Activated CD4-positive, CD25-positive, alpha-beta regulatory T cell treated with anti-CD3 and anti-CD28 coated beads, Interleukin-2, amount 50 U/mL, for 24 hours (primary cell): Measurements from ENCODE around the gene PCDHGB2.
"Not testable (repeated sequence)": the region's sequence is repeated elsewhere in the genome, so short reads cannot be mapped to it uniquely, and the experiment has no call there.

Experiments
- ATAC-seq, 2 donors: fragments of 150-1000 bp; cut with Tn5 transposase; one replicate each; pipeline ENCODE4 v1.10.0; 2021; ENCODE audit warnings: mild to moderate bottlenecking in 1 of 2, moderate library complexity in 1 of 2

Gene PCDHGB2

GRCh38 chr5:141359790-141360426, at the start of gene PCDHGB2:
PCDHGB2 (plus strand) TSS chr5:141359994; CDS start chr5:141360136, 142 bp downstream.
- ATAC-seq, result no peak

- ATAC-seq, result no peak
Observed at GRCh38 chr5:141313711-141314110, 46.1 kb upstream of the PCDHGB2 start.

GRCh38 chr5:141316963-141317362, 42.8 kb upstream of the PCDHGB2 start:
- not testable (repeated sequence) for ATAC-seq

DNA sequence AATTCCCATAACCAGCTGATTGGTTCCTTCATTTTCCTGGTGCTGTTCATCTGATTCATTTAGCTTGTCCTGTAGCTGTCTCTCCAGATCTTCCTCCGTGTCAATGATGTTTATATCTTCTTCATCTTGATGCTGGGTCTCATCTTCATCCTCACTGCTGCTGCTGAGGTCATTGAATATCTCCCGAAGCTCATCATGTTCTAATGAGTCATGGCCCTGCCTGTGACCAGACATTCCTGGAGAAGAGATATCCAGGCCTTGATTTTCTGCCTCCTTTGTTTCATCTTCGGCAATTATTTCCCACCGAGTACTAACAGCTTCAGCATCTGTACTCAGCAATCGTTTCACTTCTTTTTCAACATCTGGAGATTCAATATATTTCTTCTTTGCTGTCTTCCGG, 40.6 kb upstream of the PCDHGB2 start:
- no peak for ATAC-seq

- ATAC-seq, result no peak
Observed at GRCh38 chr5:141319699-141320098, 40.1 kb upstream of the PCDHGB2 start.

- ATAC-seq, result peak; percentile 93 to 94
Observed at GRCh38 chr5:141320225-141321169, 39.3 kb upstream of the PCDHGB2 start, which contains the start of gene TAF7. TAF7 (minus strand) TSS chr5:141320784; CDS start chr5:141320044, 740 bp downstream.

- ATAC-seq, result no peak
Observed at GRCh38 chr5:141322261-141322660, 37.5 kb upstream of the PCDHGB2 start.

DNA sequence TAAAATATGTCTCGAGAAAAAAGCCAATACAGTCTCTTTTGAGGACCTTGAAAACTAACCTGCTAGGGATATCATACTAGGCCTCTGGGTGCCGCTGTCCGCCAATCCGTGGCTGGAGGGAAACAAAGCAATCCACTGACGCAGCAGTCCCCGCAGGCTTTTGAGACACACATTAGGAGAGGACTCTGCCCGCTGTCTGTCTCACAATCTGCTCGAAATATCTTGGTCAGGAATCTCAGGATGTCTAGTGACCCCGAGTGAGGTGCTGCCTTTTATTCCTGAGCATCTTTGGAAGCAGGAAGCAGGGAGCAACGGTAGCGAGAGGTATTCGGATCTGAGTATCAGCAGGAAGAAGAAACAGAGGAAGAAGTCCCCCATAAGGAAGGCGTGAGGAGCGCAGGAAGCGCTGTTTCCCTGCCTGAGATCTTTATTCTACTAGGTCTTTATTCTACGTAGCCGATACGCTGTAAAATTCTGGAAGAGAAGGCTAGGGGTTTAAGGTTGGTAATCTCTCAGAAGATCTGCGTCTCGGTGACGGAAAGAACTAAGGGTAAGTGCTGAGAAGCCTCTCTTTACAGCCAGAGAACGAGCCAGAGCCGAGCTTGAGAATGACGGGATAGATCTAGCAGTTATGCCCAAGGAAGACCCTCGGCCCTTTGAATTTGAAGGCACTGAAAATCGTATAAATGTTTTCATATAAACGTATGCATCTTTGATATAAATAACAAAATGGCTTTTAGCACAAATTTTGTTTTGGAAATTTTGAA, 33.5 kb upstream of the PCDHGB2 start:
- peak; percentile 94 for ATAC-seq

- ATAC-seq, result no peak
Observed at GRCh38 chr5:141328231-141328630, 31.6 kb upstream of the PCDHGB2 start.

DNA sequence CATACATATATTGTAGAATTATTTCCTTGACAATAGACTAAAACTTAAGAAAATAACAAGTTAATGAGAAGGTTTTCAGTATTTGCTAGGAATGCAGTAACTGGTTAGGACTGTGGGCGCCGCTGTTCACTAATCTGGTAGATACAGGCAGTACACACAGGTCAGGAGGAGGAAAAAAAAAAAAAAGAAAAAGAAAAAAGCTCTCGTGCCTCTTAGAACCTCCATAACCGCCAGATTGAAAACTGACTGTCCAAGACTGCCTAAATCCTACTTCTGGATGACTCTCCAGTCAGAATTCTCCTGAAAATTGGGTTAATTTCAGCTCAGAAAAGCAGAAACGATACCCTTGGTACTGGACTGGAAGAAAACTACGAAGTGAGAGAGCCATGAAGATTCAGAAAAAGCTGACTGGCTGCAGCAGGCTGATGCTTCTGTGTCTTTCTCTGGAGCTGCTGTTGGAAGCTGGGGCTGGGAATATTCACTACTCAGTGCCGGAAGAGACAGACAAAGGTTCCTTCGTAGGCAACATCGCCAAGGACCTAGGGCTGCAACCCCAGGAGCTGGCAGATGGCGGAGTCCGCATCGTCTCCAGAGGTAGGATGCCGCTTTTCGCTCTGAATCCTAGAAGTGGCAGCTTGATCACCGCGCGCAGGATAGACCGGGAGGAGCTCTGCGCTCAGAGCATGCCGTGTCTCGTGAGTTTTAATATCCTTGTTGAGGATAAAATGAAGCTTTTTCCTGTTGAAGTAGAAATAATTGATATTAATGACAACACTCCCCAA, 29.3 kb upstream of the PCDHGB2 start, which contains the start of gene PCDHGA1:
Gene PCDHGA1, plus strand, starts transcription at position 216 of the 782 bp plus-strand sequence.
- no peak for ATAC-seq

DNA sequence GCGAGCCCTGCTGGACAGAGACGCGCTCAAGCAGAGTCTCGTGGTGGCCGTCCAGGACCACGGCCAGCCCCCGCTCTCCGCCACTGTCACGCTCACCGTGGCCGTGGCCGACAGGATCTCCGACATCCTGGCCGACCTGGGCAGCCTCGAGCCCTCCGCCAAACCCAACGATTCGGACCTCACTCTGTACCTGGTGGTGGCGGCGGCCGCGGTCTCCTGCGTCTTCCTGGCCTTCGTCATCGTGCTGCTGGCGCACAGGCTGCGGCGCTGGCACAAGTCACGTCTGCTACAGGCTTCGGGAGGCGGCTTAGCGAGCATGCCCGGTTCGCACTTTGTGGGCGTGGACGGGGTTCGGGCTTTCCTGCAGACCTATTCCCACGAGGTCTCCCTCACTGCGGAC, 27.2 kb upstream of the PCDHGB2 start:
- not testable (repeated sequence) for ATAC-seq

- ATAC-seq, result no peak
Observed at GRCh38 chr5:141338538-141339306, 21.1 kb upstream of the PCDHGB2 start, which contains the start of gene PCDHGA2. PCDHGA2 (plus strand) TSS chr5:141338760.

DNA sequence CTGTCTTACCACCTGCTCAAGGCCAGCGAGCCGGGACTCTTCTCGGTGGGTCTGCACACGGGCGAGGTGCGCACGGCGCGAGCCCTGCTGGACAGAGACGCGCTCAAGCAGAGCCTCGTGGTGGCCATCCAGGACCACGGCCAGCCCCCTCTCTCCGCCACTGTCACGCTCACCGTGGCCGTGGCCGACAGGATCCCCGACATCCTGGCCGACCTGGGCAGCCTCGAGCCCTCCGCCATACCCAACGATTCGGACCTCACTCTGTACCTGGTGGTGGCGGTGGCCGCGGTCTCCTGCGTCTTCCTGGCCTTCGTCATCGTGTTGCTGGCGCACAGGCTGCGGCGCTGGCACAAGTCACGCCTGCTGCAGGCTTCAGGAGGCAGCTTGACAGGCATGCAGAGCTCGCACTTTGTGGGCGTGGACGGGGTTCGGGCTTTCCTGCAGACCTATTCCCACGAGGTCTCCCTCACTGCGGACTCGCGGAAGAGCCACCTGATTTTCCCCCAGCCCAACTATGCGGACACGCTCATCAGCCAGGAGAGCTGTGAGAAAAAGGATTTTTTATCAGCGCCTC, 18.9 kb upstream of the PCDHGB2 start:
- not testable (repeated sequence) for ATAC-seq

DNA sequence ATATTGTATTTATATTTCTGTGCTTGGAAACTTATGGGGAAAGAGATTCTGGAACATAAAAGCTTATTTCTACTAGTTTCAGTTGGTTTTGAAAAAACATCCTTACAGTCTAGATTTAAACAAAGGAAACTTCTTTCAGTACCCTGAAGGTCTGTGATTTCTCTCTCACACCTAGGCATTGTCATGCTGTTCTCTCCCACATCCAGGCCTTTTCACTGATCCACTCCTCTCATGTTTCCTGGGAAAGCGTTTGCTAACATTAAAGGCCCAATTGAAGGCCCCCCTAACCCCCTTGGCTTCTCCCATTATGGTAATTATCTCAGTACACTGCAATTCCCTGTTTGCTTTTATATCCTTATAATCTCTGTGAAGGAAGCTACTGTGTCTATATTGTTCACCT, 17.0 kb upstream of the PCDHGB2 start:
- ATAC-seq, result no peak

- no peak for ATAC-seq
Observed at GRCh38 chr5:141343242-141343952, 16.4 kb upstream of the PCDHGB2 start, which contains the start of gene PCDHGA3. PCDHGA3 (plus strand) TSS chr5:141343829; CDS start chr5:141344034, 205 bp downstream.

DNA sequence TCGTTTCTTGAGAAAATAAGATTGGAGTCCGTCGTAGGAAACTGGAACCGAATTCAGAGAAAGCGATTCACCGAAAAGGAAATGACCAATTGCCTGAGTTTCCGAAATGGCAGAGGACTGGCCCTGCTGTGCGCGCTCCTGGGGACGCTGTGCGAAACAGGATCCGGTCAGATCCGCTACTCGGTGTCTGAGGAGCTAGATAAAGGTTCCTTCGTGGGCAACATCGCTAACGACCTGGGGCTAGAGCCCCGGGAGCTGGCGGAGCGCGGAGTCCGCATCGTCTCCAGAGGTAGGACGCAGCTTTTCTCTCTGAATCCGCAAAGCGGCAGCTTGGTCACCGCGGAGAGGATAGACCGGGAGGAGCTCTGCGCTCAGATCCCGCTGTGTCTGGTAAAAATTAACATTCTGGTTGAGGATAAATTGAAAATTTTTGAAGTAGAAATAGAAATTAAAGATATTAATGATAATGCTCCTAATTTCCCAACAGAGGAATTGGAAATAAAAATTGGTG, 15.8 kb upstream of the PCDHGB2 start:
- no peak for ATAC-seq

DNA sequence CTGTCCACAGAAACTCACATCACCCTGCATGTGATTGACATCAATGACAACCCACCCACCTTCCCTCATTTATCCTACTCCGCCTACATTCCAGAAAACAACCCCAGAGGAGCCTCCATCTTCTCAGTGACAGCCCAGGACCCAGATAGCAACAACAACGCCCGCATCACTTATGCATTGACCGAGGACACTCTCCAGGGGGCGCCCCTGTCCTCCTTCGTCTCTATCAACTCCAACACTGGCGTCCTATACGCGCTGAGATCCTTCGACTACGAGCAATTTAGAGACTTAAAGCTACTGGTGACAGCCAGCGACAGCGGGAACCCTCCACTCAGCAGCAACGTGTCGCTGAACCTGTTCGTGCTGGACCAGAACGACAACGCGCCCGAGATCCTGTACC, 14.5 kb upstream of the PCDHGB2 start:
- ATAC-seq, result no peak

- ATAC-seq, result not testable (repeated sequence)
Observed at GRCh38 chr5:141346017-141346416, 13.8 kb upstream of the PCDHGB2 start.

DNA sequence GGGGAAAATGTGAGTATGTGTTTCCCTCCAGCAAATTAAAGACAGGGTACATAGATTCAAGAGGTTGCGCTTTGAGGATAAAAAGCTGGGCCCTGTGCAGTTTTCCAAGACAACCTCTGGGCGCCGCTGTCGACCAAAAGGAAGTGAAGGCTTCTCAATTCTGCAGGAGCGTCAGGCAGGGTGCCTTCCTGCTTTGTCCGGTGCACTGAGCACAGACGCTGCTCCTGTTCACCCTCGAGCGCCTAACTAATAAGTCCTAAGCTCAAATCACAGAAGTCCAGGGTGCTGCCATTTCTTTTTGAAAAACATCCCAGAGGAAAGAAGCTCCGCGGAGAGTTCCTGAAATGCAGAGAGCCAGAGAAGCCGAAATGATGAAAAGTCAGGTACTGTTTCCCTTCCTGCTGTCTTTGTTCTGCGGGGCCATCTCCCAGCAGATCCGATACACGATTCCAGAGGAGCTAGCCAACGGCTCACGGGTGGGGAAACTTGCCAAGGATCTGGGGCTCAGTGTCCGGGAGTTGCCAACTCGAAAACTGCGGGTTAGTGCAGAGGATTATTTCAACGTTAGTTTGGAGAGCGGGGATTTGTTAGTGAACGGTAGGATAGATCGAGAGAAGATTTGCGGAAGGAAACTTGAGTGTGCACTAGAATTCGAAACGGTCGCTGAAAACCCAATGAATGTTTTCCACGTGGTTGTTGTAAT, 9.7 kb upstream of the PCDHGB2 start, which contains the start of gene PCDHGB1:
Gene PCDHGB1, plus strand, starts transcription at position 183 of the 703 bp plus-strand sequence. Its CDS starts 162 bp downstream, at position 345.
- ATAC-seq, result no peak
